HG02885 (cell line): Measurements from ENCODE around the gene INPP5E.

ENCODE experiments used
- ATAC-seq: cut with Tn5 transposase; IDR thresholded peaks from one replicate; pipeline ENCODE4 v1.9.1; 2021; ENCODE audit warnings: mild to moderate bottlenecking; ENCODE audit not compliant: unreplicated experiment, poor library complexity

The INPP5E gene

DNA sequence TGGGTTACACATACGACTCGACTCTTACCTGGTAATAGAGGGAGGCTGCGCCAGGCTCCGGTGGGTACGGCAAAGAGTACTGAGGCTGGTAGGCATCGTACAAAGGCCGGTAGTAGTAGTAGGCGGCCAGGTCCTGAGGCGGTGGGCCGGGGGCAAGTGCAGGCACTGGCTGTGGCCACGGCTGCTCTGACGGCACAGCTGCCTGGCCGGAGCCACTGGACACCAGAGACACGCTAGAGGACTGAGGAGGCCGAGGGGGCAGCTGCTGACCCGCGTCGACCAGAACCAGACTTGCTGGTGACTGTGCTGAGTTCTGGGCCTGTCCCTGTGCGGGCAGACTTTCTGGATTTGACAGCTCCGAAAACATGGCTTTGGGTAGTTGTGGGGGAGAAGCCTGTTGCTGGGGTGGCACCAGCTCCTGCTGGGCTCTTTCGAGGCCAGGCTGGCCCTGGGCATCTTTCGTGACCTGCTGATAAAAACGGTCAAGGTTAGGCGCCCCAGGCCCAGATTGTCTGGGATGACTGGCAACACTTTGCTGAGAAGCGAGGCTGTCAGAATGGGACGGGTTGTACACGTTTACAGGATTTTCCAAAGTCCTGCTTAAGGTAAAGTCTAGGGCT, 34.5 kb upstream of the INPP5E start:
- ATAC-seq, result no peak

DNA sequence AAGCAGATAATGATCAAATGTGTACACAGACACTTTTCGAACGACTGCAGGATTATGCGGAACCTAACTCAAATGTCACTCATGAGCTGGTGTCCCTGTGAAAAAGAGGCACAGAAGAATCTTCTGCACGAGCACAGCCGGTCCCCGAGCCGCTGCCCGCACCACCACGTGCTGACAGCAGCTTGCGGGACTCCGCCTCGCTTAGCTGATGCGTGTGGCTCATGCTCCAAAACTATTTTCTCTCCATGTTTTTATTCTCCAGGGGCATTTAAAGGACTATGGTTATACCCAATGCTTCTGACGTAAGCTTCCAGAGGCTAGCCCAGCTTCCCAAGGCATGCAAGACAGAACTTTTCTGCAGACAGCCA, 33.7 kb upstream of the INPP5E start:
- ATAC-seq, result no peak

DNA sequence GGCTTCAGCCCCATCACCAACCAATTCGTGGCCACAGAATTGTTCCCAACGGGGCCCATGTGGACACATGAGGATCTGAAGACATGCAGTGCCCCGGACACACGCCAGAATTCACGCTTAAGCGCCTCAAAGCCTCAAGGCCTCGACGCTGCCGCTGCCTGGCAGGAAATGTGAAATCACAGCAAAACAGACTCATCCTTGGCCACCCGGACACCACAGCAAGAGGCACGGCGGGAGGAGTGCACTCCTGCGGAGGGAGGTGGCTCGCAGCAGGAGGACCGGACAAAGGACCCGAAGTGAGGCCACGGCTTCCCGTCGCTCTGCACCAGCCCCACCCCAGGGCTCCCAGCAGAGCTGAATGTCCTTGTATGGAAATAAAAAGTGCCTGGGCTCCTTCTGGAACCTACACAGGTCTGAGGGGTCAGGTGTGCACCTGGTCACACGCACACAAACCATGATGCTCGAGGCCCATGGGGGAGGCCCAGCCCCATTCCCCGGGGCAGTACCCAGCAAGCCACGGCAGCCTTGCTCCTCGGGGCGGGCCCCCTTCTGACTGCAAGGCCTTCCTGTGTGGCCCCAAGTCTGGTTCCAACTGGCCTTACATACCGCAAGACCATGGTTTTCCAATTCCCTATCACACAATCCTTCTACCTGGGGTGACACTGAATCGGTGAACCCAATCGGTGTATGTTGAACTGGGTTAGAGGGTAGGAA, 33.2 kb upstream of the INPP5E start:
- no peak for ATAC-seq

DNA sequence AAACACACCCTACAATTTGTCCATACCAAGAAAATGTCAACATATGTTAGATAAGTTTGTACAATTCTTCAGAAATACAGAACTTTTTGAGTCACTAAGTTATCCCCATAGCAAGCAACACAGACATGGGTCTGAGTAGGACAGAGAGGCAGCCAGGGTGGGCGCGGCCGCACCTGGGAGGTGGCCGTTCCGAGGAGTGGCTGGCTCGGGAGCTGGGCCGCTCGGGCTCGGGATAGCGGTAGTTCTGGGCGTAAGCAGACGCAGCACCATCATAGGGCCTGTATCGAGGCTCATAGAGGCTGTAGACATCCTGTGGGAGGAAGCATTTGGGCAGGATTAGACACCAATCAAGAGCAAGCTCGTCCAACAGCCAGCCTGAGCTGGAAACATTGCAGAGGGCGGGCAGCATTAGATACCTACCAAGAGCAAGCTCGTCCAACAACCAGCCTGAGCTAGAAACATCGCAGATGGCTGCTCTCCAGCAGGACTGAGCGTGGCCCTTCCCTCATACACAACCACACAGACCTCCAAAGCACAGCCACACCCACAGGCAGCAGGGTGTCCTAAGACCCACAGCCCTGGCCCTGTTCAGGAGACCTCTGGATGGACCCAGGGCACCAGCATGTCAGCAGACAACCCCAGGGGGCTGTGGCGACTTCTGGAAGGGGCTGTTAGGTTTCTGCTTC, 32.3 kb upstream of the INPP5E start:
- ATAC-seq, result no peak

DNA sequence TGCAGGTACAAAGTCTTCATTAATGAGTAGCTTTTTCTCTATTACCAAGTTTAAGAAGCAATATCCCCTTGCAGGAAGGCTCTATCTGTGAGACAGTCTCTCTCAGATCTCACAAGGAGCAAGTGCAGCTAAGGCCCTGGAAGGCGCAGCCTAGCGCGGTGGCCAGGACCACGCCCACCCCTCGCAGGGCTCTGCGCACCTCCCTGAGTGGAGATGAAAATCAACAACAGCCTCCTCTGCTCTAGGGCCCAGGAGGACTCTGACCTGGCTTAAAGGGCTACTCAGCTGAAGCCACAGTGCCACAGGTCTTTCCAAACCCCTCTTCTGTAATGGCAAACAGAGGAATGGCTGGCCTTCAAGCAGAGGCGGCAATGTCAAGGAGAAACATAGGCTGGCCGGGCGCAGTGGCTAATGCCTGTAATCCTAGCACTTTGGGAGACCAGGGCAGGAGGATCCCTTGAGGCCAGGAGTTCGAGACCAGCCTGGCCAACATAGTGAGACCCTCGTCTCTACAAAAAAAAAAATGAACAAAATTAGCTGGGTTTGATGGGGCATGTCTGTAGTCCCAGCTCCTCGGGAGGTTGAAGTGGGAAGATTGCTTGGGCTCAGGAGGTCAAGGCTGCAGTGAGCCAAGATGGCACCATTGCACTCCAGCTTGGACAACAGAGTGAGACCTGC, 31.3 kb upstream of the INPP5E start:
- no peak for ATAC-seq

DNA sequence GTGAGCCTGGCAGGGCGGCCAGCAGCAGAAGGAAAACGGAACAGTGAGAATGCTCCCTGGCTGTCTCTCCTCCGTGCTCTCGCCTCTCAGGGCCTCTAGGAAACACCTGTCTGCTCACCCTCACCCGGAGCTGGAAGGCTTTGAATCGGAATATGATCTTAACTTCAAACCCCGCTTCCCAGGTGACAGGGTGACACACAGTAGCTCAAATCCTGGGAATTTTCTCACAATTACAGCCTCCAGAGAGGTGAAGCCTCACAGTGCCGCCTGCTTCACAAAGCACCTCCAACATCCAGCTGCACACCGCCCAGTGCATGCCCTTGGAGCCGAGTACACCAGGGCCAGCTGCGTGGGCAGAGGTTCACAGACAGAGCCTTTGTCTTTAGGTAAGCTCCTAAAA, 30.7 kb upstream of the INPP5E start:
- ATAC-seq, result no peak

DNA sequence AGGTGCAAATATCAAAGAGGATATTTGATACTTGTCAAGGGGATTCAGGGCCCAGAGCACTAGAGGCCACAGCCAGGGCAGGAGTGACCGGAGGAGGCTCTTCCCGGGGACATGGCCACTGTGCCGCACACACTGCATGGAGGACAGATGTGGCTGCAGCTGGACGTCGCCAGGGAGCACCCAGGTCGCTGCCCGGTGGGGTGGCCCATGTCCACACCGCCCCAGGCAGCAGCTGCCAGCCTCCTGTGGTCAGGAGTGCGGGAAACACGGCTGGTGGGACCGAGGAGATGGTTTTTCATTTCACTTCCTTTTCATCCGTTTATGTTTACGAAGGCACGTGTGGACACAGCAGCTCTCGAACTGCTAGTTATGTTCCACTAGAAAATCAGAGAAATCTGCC, 28.1 kb upstream of the INPP5E start:
- no peak for ATAC-seq

DNA sequence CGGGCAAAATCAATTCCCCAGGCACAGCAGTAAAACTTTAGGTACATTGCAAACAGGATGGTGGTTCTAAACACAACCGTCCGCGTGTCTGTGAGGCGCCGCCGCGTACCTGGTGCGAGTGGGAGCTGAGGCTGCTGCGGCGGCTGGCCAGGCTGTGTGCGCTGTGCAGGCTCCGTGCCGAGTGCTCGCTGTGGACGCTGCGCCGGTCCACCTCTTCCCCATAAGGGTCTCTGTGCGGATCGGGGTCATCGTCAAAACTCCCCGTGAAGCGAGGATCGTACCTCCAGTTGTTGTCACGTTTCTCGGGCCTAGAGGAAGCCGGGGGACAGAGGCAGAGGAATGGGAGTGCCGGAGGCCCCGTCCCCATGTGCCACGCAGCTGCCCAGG, 26.5 kb upstream of the INPP5E start:
- ATAC-seq, result no peak

DNA sequence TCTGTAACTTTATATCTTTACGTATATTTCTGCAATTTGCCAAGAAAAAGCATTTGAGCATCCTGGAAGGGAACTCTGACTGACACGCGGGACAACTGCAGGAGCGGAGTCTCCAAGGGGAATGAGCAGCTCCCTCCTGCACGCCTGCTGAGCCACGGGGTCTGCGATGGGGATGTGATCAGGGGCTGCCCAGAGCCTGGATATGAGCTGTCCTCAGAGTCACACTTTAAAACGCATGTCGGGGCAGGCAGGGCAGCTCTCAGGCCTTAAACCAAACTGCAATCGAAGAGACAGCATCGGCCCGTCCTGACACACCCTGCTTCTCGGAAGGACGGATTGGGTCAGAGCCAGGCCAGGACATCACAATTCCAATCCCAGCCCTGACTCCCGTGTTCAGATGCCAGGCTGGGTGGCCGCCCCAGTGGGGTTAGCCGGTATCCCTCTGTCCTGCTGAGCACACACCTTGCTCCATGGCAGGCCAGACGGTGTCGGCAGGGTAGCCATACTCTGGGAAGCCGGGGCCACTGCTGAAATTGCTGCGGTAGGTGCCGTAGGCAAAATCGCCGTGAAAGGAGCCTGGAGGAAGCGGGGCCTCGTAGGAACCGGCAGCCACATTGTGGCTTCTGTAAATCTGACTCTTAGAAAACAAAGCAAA, 26.0 kb upstream of the INPP5E start:
- no peak for ATAC-seq

DNA sequence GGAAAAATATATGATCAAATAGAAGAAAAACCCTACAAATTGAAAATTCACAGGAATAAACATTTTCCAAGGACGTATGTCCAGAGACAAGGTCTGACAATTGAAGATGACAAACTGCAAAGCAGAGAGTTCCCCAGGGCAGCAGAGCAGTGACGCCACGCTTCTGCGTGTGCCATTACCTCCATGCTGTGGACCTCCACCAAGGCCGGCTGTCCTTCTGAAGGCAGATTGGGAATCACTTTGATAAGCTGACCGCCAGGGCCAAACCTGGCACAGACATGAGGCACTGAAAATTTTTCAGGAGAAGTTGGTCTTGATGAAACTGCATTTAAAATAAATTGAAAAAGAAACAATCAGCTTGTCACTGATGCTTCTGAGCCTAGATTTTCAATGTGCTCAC, 24.6 kb upstream of the INPP5E start:
- ATAC-seq, result no peak

DNA sequence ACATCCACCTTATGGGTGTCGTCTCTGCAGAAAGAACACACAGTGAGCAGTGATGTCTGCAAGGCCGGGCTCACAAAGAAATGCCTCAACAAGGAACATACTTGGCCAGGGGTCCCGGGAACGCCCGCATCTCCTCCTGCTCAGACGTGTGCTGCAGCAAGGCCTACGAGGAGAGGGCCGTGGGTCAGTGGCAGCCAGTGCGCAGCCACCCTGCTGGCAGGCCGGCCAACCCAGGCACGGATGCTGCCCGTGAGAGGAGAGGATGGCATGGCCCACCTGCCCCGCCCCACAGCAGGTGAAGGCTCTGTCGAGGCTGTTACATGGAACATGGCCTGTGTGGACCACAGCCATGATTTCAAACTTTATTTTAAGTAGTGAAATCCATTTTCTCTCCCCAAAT, 23.9 kb upstream of the INPP5E start:
- ATAC-seq, result no peak

DNA sequence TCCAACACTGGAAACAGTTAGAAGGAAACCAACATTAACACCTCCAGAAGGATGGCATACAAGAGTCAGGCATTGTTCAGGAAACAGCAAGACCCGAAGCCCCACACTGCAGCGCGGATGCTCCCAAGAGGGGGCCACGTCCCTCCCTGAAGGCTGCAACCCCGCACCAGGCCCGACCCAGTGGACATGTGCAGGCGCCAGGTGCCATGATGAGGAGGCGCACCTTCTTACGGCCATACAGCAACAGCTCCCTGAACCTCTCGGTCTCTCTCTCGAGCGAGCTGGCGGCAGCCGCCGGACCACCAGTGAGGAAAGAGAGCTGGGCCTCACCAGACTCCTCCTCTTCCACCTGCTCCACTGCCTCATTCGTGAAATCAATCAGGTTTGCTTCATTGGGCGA, 23.0 kb upstream of the INPP5E start:
- no peak for ATAC-seq

DNA sequence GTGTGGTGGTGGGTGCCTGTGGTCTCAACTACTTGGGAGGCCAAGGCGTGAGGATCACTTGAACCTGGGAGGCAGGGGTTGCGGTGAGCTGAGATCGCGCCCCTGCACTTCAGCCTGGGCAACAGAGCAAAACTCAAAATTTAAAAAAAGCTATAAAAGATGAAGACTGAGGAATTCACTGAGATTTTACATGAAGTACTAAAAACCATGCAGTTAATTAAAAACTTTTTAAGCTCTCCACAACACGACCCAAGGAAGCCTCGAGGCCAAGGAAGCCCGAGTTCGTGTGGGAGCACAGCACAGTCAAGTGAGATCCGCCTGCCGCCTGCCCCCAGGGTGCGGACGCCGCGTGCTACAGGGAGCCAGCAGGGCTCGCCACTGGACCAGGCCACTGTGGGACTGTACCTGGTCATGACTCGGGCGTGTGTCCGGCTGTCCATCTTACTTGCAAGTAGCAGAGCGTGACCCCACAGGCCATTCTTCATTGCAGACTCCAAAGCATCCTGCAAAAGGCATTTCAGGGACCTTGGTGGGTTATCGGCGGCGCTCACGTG, 21.2 kb upstream of the INPP5E start:
- ATAC-seq, result no peak

DNA sequence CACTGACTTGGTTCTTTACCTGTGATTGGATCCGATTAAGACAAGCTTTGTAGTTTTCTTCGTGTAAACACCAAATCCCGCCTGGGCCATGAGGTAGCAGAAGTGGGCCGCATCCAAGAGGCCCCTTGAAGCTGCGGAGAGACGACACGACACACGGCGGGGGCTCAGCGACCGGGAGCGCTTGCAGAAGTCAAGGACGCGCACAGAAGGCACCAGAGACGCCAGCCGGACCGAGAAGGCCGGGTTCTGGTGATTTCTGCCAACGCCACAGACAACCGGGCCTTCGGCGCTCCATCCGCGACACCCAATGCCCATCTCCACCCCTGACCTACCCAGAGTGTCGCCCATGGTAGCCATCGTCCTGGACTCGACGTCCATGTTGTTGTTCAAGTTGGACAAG, 19.8 kb upstream of the INPP5E start:
- no peak for ATAC-seq

DNA sequence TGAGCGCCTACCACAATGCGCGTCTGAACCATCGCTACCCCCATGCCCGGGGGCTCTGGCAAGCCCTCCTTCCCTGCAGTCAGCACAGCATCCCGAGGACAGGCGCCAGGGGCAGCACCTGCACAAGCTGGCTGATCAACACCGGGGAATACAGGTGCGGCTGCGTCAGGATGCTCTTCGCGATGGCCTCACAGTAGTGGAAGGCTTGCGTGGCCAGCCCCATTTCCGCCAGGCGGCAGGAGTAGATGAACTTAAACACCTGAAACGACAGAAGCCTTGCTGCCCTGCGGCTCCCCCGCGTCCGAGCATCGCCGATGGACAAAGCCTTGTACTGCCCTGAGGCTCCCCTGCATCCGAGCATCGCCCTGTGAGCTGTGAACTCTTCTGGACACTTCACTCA, 17.7 kb upstream of the INPP5E start:
- ATAC-seq, result no peak

DNA sequence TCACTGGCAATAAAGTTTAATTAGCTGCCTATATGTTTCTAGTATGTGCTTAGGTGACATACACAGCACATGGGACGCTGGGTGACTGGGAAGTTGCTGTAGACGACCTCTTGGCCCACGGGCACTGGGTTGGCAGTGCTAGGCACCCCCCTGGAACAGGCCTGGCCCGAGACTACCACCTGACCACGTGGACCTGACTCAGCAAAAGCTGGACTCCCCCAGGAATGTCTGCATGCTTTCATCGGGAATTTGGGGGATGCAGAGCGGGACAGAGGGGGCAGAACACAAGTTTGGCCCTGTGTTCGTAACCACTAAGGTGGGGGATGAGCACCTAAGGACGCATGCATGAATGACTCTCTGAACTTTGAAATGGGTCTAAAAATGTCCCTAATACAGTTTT, 16.6 kb upstream of the INPP5E start:
- no peak for ATAC-seq

DNA sequence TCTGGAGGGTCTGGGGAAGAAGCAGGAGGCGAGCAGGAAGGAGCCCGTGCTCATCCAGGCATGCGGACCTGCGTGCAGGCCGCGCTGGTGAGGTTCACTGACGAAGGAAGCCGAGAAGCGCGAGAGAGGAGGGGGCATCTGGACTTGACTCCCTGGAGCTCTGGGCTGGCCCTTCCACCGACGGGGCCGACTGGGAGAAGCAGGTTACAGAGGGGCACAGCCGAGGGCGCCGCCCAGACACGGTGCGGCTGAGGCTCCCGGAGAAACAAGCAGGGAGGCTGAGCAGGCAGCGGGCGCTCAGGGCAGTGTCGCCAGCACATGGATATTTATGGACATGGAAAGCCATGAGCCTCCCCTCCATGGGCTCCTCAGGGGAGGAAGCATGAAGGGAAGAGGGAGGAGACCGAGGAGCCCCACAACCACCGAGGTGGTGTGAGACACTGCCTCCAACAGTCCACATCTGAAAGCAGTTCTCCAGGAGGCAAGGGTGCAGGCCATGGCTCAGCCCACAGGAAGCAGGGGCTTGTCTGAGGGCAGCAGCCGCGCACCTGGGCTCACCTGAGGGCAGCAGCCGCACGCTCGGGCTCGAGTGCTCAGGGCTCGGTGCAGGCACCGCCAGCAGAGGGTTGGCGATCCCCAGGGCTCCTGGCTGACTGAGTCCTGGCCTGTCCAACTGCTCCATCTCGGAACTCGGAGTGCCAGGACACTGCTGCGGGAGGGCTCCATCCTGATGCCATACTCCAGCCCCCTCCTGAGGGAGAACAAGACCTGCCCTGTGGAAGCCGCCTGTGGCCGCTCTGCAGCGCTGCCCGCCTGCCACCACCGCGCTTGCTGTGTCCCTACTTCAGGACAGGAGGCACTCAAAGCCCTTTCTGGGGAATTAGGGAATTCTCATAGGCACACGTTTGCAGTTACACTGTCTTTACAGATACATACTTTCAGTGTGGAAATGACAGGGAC, 15.7 kb upstream of the INPP5E start:
- no peak for ATAC-seq

DNA sequence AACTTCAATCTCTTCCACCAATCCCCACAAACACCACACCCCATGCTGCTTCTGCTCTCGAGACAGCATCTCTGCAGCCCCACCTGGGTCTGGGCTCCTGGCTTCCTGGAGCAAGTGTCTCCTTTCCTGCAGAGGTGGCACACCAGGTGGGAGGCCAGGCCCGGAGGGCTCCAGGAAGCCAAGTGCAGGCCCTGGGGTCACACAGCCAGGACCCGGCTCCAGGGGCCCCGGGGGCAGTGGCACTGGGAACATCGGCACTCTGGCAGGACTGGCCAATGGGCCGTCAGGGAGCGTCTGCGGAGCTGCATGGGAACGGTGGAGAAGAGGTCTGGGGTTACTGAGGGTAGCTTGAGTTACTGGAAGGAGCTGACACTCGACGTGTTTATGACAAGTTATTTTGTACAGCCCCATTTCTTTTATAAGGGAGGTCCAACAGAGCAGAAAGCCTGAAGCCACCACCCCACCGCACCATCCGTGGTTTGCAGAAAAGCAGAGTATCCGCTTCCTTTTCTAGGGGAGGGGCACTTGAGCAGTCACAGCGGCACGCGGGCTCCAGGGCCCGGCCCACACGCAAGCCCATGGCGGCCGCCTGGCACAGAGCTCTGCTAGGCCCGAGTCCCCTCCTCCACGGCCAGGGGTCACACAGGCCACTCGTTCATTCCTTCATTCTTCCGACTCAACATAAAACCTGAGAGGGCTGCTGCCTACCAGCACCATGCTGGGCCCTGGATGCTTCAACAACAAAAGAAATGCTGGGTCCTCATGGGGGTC, 14.6 kb upstream of the INPP5E start:
- ATAC-seq, result no peak

DNA sequence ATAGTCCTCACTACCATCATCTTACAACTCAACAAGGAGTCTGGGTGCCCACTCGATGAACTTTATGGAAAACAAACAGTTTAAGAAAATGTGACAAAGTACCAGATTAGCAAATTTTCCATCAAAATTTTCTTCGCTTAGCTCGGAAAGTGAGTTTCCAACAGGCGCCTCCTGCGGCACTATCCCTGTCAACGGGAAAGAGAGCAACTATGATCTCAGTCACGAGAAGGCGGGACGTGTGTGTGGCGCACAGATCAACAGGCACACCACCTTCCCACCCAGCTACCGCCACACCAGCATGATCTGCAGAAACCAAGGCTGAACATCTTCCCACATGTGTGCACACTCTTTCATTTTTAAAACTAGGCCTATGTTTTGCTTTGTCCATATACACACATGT, 13.7 kb upstream of the INPP5E start:
- no peak for ATAC-seq
